Ovary (tissue), 9 donors: ENCODE measurements around the gene CSMD2. TPM values are rescaled to one million over a fixed set of nuclear protein-coding genes. Genes with fewer than 3 reads are reported as not detected.
"Not testable (repeated sequence)": the region's sequence is repeated elsewhere in the genome, so short reads cannot be mapped to it uniquely, and the experiment has no call there.

Source experiments
- DNase-seq, 5 donors: peaks; one replicate each; pipeline ENCODE4 v3.0.0-alpha.2; 2019 to 2020
- H3K27ac ChIP-seq, 2 donors: fragments of 200-600 bp; one replicate each; pipeline versions ENCODE4 v1.5.1 to v1.8.0; 2019 to 2022
- H3K27me3 ChIP-seq: fragments of 200-600 bp; one replicate; pipeline ENCODE4 v1.8.0; 2022
- H3K36me3 ChIP-seq: fragments of 200-600 bp; sonication (generic); one replicate; pipeline ENCODE4 v1.5.1; 2019
- H3K4me1 ChIP-seq: one replicate; pipeline ENCODE4 v1.8.1; 2013; ENCODE audit warnings: mild to moderate bottlenecking, moderate library complexity; ENCODE audit not compliant: insufficient read depth
- H3K4me3 ChIP-seq: fragments of 200-600 bp; sonication (generic); one replicate; pipeline ENCODE4 v1.5.1; 2017
- H3K9me3 ChIP-seq, 2 donors: fragments of 200-600 bp in 1 of 2; sonication (generic) in 1 of 2; one replicate each; pipeline versions ENCODE4 v1.5.1 to v1.8.1; 2013 to 2019; ENCODE audit warnings: mild to moderate bottlenecking in 1 of 2, moderate library complexity in 1 of 2
- CTCF ChIP-seq, 3 donors: fragments of 450-650 bp in 2 of 3; fragments of 200-600 bp in 1 of 3; IDR thresholded peaks; one replicate each; pipeline versions ENCODE4 v1.5.1 to v1.8.0; 2016 to 2022; ENCODE audit warnings: antibody characterized with exemption in 3 of 3, mild to moderate bottlenecking in 1 of 3
- EP300 ChIP-seq: sonication (generic); formaldehyde crosslinking; IDR thresholded peaks from one replicate; pipeline ENCODE4 v1.6.1; 2017; ENCODE audit warnings: antibody characterized with exemption
- POLR2A ChIP-seq: fragments of 450-650 bp; IDR thresholded peaks from one replicate; pipeline ENCODE4 v1.6.1; 2017; ENCODE audit warnings: antibody characterized with exemption, mild to moderate bottlenecking, moderate library complexity
- WGBS, 3 donors: extraction: QIAGEN DNeasy Blood & Tissue Kit in 1 of 3; methylation state at CpG; one replicate each; pipeline versions ENCODE4 v1.1.5 to v1.1.7; 2013 to 2017; 5-methylcytosine and 5-hydroxymethylcytosine counted together
- intact Hi-C, 4 donors: fragments of 100-400 bp; cut with DNase I; formaldehyde crosslinking; loops; one replicate each; pipeline versions ENCODE4 v1.11.0 to v1.15.1; 2022 to 2023
- polyA plus RNA-seq, 2 donors: library from polyadenylated mRNA; stranded (reverse); fragments of 200-250 nt in 1 of 2; fragments of 350-450 nt in 1 of 2; fragmentation: Illumina TruSeq in 1 of 2; extraction: RNeasy Lipid Tissue Mini Kit (QIAGEN cat#74804) in 1 of 2; gene quantifications; one replicate each; pipeline ENCODE4 v1.2.3, GENCODE V29; 2013 to 2014
- total RNA-seq, 7 donors: library from RNA; depleted of rRNA in 2 of 7; stranded (reverse); fragments of >200 nt in 2 of 7; fragmentation: NEBNext Ultra II Directional in 3 of 7; extraction: Animal tissue kit (Norgen Biotek cat#: 25700) in 3 of 7; gene quantifications; one replicate each; pipeline versions ENCODE4 v1.1.0 to v1.2.4, GENCODE V29; 2016 to 2023
- donor health status: DM: no; HTN: no; CAD: no; lungs with moderate emphysema.
- donor health status: DM: no; HTN: no; CAD: no.
- donor health status: Bipolar disorder and iron deficiency.
- donor health status: DM: yes; HTN: yes; CAD: no.
- donor health status: DM: no; HTN: no; CAD: no.
- donor health status: DM: yes; HTN: yes; CAD: no.

CSMD2 gene
- total and polyA plus RNA-seq, 9 donors: 0.04 to 1.6 (median 0.18) TPM; not detected in 3

GRCh38 chr1:34101151-34101550, 63.9 kb downstream of the CSMD2 start:
- intact Hi-C loops: no loop called here
- TF ChIP-seq POLR2A (no peak), CTCF (IDR thresholded peaks at IDR 0.05) (no peak), EP300 (no peak)
- WGBS, 3 donors: 81 to 94% (median 89%) methylated on average over 1 of the region's 1 CpG
- DNase-seq: no peak
- no peaks in the 10 kb centered on the region for H3K27me3 ChIP-seq
- no peak overlapping the region for H3K27ac ChIP-seq
- no peaks in the 10 kb centered on the region for H3K4me1 ChIP-seq
- no peak overlapping the region for H3K4me3 ChIP-seq
- no peaks in the 10 kb centered on the region for H3K9me3 ChIP-seq
- H3K36me3 ChIP-seq: no peaks in the 10 kb centered on the region

- Histone ChIP-seq H3K27me3 (no peaks in the 10 kb centered on the region), H3K4me3 (no peak overlapping the region), H3K9me3 (no peaks in the 10 kb centered on the region), H3K36me3 (no peaks in the 10 kb centered on the region), H3K4me1 (no peaks in the 10 kb centered on the region), H3K27ac (no peak overlapping the region)
- 66 to 76% (median 73%) methylated on average over 5 of the region's 5 CpGs for WGBS, 3 donors
- TF ChIP-seq CTCF (IDR thresholded peaks at IDR 0.05): no peak
- no peak for TF ChIP-seq POLR2A
- DNase-seq: no peak
- intact Hi-C loops: no loop called here
These were observed 64.7 kb downstream of the CSMD2 start for GRCh38 chr1:34100332-34100731.

- H3K9me3 ChIP-seq, H3K4me1 ChIP-seq, H3K36me3 ChIP-seq, H3K4me3 ChIP-seq, intact Hi-C loops, DNase-seq, H3K27me3 ChIP-seq, H3K27ac ChIP-seq: not testable (repeated sequence)
- WGBS, 3 donors: 82 to 91% (median 89%) methylated on average over 17 to 26 of the region's 27 CpGs
These were observed 72.6 kb downstream of the CSMD2 start for GRCh38 chr1:34092399-34092798.

GRCh38 chr1:34089731-34090130, 75.3 kb downstream of the CSMD2 start:
- intact Hi-C loops: no loop called here
- no peak overlapping the region for H3K4me3 ChIP-seq
- no peaks in the 10 kb centered on the region for H3K9me3 ChIP-seq
- no peaks in the 10 kb centered on the region for H3K27me3 ChIP-seq
- no peak overlapping the region for H3K27ac ChIP-seq
- no peaks in the 10 kb centered on the region for H3K36me3 ChIP-seq
- no peaks in the 10 kb centered on the region for H3K4me1 ChIP-seq
- 66 to 80% (median 74%) methylated on average over 6 of the region's 6 CpGs for WGBS, 3 donors
- TF ChIP-seq POLR2A (no peak), EP300 (no peak), CTCF (IDR thresholded peaks at IDR 0.05) (no peak)
- no peak for DNase-seq

GRCh38 chr1:34087986-34088385, 77.0 kb downstream of the CSMD2 start:
- no peak overlapping the region for H3K27ac ChIP-seq
- DNase-seq: no peak
- H3K9me3 ChIP-seq: no peaks in the 10 kb centered on the region
- no peak for TF ChIP-seq POLR2A
- no peak for TF ChIP-seq CTCF (IDR thresholded peaks at IDR 0.05)
- no peak for TF ChIP-seq EP300
- H3K4me3 ChIP-seq: no peak overlapping the region
- H3K4me1 ChIP-seq: no peaks in the 10 kb centered on the region
- no peaks in the 10 kb centered on the region for H3K27me3 ChIP-seq
- no peaks in the 10 kb centered on the region for H3K36me3 ChIP-seq
- intact Hi-C loops: no loop called here
- WGBS, 3 donors: 32 to 39% (median 35%) methylated on average over 5 of the region's 5 CpGs
